Endothelial cell of umbilical vein (primary cell): ENCODE results near the gene RALGPS2. TPM values are rescaled to one million over a fixed set of nuclear protein-coding genes. Genes with fewer than 3 reads are reported as not detected.

ENCODE experiments used
- BruUV-seq: library from RNA; stranded (reverse); fragments of 400-500 nt; replicated peaks from 2 replicates; lab custom pipeline; 2021; lab: Mats Ljungman, UMichigan
- CTCF ChIA-PET: fragments of 300-600, 350-600 bp; sonication (Branson Sonifier 250); formaldehyde crosslinking; loops from one replicate; lab custom pipeline; 2021; ENCODE audit warnings: antibody characterized with exemption, inconsistent platforms; lab: Charles Lee
- POLR2A ChIA-PET: fragments of 300-600, 350-600 bp; sonication (Branson Sonifier 250); formaldehyde crosslinking; loops from one replicate; lab custom pipeline; 2021; ENCODE audit warnings: antibody characterized with exemption, inconsistent platforms; lab: Charles Lee
- DNase-seq: peaks from one replicate; pipeline ENCODE4 v3.0.0-alpha.2; 2011; ENCODE audit warnings: low read depth, low spot score
- FAIRE-seq: peaks from 2 replicates; lab custom pipeline; 2011; peaks lifted over from hg19 to GRCh38; lab: Jason Lieb, UNC
- H2AFZ ChIP-seq: 2 replicates; pipeline ENCODE4 v1.6.0; 2012; ENCODE audit warnings: low read depth, low read length, control low read depth, inconsistent platforms
- H3K27ac ChIP-seq: 2 replicates; pipeline ENCODE4 v1.5.1; 2011; ENCODE audit warnings: low read depth, mild to moderate bottlenecking, control low read depth, low read length, moderate library complexity; ENCODE audit not compliant: insufficient read depth
- H3K27me3 ChIP-seq, 2 experiments: 2 replicates each; pipeline versions ENCODE4 v1.6.0 to v1.6.1; 2011; ENCODE audit warnings: low read length in 2 of 2, mixed read lengths in 1 of 2; ENCODE audit not compliant: control insufficient read depth in 2 of 2, insufficient read depth in 2 of 2
- H3K36me3 ChIP-seq, 2 experiments: 2 replicates in 1 of 2; 3 replicates in 1 of 2; pipeline ENCODE4 v1.5.1; 2011; ENCODE audit warnings: low read length in 2 of 2, mild to moderate bottlenecking in 1 of 2, moderate library complexity in 1 of 2; ENCODE audit not compliant: control insufficient read depth in 2 of 2, insufficient read depth in 2 of 2; ENCODE audit errors: extremely low read depth in 1 of 2
- H3K4me1 ChIP-seq: 3 replicates; pipeline ENCODE4 v1.5.1; 2011; ENCODE audit warnings: mild to moderate bottlenecking, low read length; ENCODE audit not compliant: control insufficient read depth, insufficient read depth; ENCODE audit errors: extremely low read depth
- H3K4me2 ChIP-seq: 2 replicates; pipeline ENCODE4 v1.6.1; 2011; ENCODE audit warnings: low read length, control low read depth, mixed read lengths; ENCODE audit not compliant: insufficient read depth
- H3K4me3 ChIP-seq, 3 experiments: fragments of 200-600 bp in 1 of 3; sonication (generic), shearing (Covaris generic) in 1 of 3; replicated peaks in 1 of 3; 2 replicates each; pipeline ENCODE4 v1.5.1; 2011 to 2016; ENCODE audit warnings: control low read depth in 3 of 3, low read length in 3 of 3, mild to moderate bottlenecking in 2 of 3, inconsistent platforms in 1 of 3, low read depth in 1 of 3, moderate library complexity in 1 of 3; ENCODE audit not compliant: insufficient read depth in 1 of 3
- H3K79me2 ChIP-seq: 2 replicates; pipeline ENCODE4 v1.6.0; 2012; ENCODE audit warnings: low read length, inconsistent platforms; ENCODE audit not compliant: control insufficient read depth, insufficient read depth
- H3K9ac ChIP-seq: replicated peaks from 2 replicates; pipeline ENCODE3; 2011; ENCODE audit warnings: low read length, control low read depth; ENCODE audit not compliant: insufficient read depth; ENCODE audit errors: extremely low read depth
- H3K9me1 ChIP-seq: replicated peaks from 3 replicates; pipeline ENCODE4 v1.6.0; 2011; ENCODE audit warnings: mild to moderate bottlenecking, low read length; ENCODE audit not compliant: control insufficient read depth, insufficient read depth; ENCODE audit errors: extremely low read depth
- H3K9me3 ChIP-seq: replicated peaks from 2 replicates; pipeline ENCODE4 v1.5.1; 2012; ENCODE audit warnings: low read length, inconsistent platforms; ENCODE audit not compliant: control insufficient read depth, insufficient read depth
- H4K20me1 ChIP-seq: replicated peaks from 2 replicates; pipeline ENCODE3; 2011; ENCODE audit warnings: mild to moderate bottlenecking, low read length; ENCODE audit not compliant: control insufficient read depth, insufficient read depth; ENCODE audit errors: extremely low read depth
- CTCF ChIP-seq, 2 donors: IDR thresholded peaks; 1 replicate in 1 of 2; 2 replicates in 1 of 2; pipeline ENCODE4 v1.5.1; 2011; ENCODE audit warnings: low read length in 2 of 2, mild to moderate bottlenecking in 2 of 2, moderate library complexity in 2 of 2, control low read depth in 1 of 2, inconsistent platforms in 1 of 2, low read depth in 1 of 2; ENCODE audit not compliant: insufficient read depth in 1 of 2; ENCODE audit errors: extremely low read depth in 1 of 2
- EZH2 ChIP-seq: IDR thresholded peaks from 2 replicates; pipeline ENCODE4 v1.6.1; 2012; ENCODE audit warnings: borderline replicate concordance, low read depth, mild to moderate bottlenecking, moderate library complexity, low read length, inconsistent platforms; ENCODE audit not compliant: severe bottlenecking
- FOS ChIP-seq: IDR thresholded peaks from 2 replicates; pipeline ENCODE4 v1.6.1; 2011; ENCODE audit warnings: mild to moderate bottlenecking, low read length, moderate library complexity, borderline replicate concordance; ENCODE audit not compliant: insufficient read depth
- GATA2 ChIP-seq: IDR thresholded peaks from 2 replicates; pipeline ENCODE4 v1.7.0; 2011; ENCODE audit warnings: low read depth, mild to moderate bottlenecking, moderate library complexity, mixed read lengths, low read length; ENCODE audit not compliant: insufficient read length, insufficient read depth
- JUN ChIP-seq: IDR thresholded peaks from 2 replicates; pipeline ENCODE4 v1.6.1; 2011; ENCODE audit warnings: borderline replicate concordance, low read depth; ENCODE audit not compliant: insufficient read length, insufficient read depth
- MAX ChIP-seq: IDR thresholded peaks from 2 replicates; pipeline ENCODE4 v1.6.1; 2011; ENCODE audit not compliant: insufficient read depth, insufficient read length
- MYC ChIP-seq: IDR thresholded peaks from one replicate; pipeline ENCODE4 v1.6.1; 2011; ENCODE audit warnings: mild to moderate bottlenecking, low read depth, low read length
- POLR2A ChIP-seq: IDR thresholded peaks from 2 replicates; pipeline ENCODE4 v1.6.1; 2012; ENCODE audit warnings: low read depth, mild to moderate bottlenecking, control low read depth, low read length
- POLR2AphosphoS5 ChIP-seq: IDR thresholded peaks from 2 replicates; pipeline ENCODE4 v1.6.1; 2012; ENCODE audit warnings: low read depth, mild to moderate bottlenecking, control low read depth, low read length, moderate library complexity; ENCODE audit not compliant: insufficient read depth
- dilution Hi-C: fragments of 300-500 bp; cut with MboI; formaldehyde crosslinking; loops from one replicate; pipeline ENCODE4 v1.15.0; 2019; ENCODE audit warnings: low sequenced_read_pairs; ENCODE audit not compliant: extremely low pct_ligation_motif_present
- intact Hi-C: fragments of 100-400 bp; cut with micrococcal nuclease; formaldehyde crosslinking; loops from one replicate; pipeline ENCODE4 v1.10.0; 2022
- polyA plus RNA-seq, 4 experiments: library from polyadenylated mRNA; depleted of rRNA in 3 of 4; stranded (reverse) in 3 of 4; unstranded in 1 of 4; fragments of >200 nt; gene quantifications; 2 replicates each; pipeline versions ENCODE4 v1.2.1 to v1.2.3, GENCODE V29; 2011 to 2012; ENCODE audit warnings: missing spikeins in 1 of 4
- total RNA-seq: library from RNA; stranded (reverse); gene quantifications from 2 replicates; pipeline ENCODE4 v1.2.3, GENCODE V29; 2021

Gene RALGPS2
- total and polyA plus RNA-seq, 2 donors (not counting 3 experiments of a cell fraction or from before 2014, with no cell fraction given): 4.6 to 27.7 TPM

GRCh38 chr1:178745260-178745659 is 20.2 kb downstream of the RALGPS2 start:
- DNase-seq: no peak
- H3K4me1 ChIP-seq: no peaks in the 10 kb centered on the region
- no peaks in the 10 kb centered on the region for H3K36me3 ChIP-seq
- no peak overlapping the region for H3K27ac ChIP-seq
- no peaks in the 10 kb centered on the region for H3K79me2 ChIP-seq
- H3K4me2 ChIP-seq: no peak overlapping the region
- CTCF ChIA-PET: interaction anchor here (1.1 to 1.6 kb wide), 2 partner anchors 11 to 202 kb away, joined by 5 read pairs; no protein-coding TSS in a partner anchor
- no peak for TF ChIP-seq JUN
- TF ChIP-seq MAX: no peak
- no peak for TF ChIP-seq CTCF (IDR thresholded peaks at IDR 0.05; ENCODE audit: extremely low read depth in 1 of 2, insufficient read depth in 1 of 2, low read depth in 1 of 2, low read length in 2 of 2)
- TF ChIP-seq POLR2AphosphoS5: no peak
- TF ChIP-seq POLR2A: no peak
- no peak for TF ChIP-seq MYC
- TF ChIP-seq GATA2: no peak
- TF ChIP-seq EZH2: no peak
- TF ChIP-seq FOS: no peak
- BruUV-seq: no TSS peak
- FAIRE-seq: no peak
- POLR2A ChIA-PET: no interaction called here
- no peak overlapping the region for H2AFZ ChIP-seq
- no peaks in the 10 kb centered on the region for H3K9me1 ChIP-seq
- H3K9me3 ChIP-seq: no peaks in the 10 kb centered on the region
- intact Hi-C loops: no loop called here
- H3K27me3 ChIP-seq: no peaks in the 10 kb centered on the region
- no peak overlapping the region for H3K9ac ChIP-seq
- dilution Hi-C loops: no loop called here
- H3K4me3 ChIP-seq: no peak overlapping the region
- H4K20me1 ChIP-seq: no peaks in the 10 kb centered on the region
